ENCODE results near the gene PIAS1.

PIAS1 gene

DNA sequence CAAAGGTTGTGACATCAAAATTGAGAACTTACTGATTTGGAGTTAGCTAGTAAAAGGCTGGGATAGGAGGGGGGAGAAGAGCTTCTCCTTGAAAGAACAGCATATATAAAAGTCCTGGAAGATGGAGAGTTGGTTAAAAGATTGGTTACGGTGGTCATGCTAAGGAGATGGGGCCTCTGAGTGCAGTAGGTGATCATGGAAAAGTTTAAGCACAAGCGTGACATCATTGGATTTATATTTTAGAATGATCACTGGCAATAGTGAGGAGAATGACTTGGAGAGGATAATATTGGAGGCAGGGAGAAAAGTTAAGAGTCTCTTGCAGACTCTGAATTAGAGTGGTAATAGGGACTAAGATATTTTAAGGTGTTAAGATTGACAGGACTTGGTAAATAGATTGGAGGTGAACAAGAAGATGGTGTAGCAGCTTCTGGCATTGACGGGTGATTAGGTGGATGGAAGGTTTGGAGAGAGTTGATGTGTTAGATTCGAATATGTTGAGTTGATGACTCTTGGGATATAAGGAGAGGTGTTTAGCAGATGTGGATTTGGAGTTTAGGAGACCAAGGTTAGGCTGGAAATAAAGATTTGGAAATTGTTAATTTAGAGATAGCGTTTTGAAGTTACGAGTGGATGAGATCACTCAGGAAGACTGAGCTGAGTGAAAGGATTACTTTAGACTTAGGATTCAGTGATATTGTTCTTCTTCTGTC lies 19.6 kb downstream of the PIAS1 start:
- no peak for DNase-seq

GRCh38 chr15:68075764-68076385 lies 21.8 kb downstream of the PIAS1 start:
- DNase-seq, result no peak

DNA sequence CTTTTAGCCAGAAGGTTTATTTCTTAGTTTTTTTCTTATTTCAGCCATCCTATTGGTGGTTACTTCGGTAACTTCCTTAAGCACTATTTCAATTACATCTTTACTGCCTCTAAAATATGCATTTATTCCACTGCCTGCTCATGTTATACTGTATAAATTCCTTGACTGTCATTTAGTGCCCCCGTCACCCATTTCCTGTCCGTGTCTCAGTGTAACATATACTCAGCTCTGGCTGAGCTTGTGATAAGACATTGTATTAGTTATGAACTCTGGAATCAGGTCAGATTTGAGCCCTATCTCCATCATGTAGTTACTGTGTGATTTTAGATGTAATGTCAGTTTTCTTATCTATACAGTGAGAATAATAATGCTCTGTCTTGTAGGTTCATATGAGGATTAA lies 24.2 kb downstream of the PIAS1 start:
- no peak for DNase-seq

GRCh38 chr15:68080334-68080733 lies 26.2 kb downstream of the PIAS1 start:
- no peak for DNase-seq

DNA sequence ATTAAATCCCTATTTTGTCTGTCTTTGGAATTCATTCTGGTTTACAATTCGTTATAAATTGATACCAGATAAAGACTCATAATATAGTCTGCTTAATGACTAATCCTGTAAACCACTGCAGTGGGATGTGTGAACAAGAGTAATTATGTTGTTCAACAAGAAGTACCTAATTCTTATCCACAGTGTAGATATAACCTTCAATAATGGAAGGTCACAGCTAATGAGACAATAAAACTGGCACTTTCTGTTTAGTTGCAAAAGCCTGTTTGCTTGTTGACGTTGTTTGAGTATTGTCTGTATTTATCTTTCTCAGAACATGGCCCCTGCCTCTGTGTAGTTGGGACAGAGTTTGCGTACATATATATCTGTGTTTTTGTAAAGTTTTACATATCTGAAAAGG lies 26.7 kb downstream of the PIAS1 start:
- no peak for DNase-seq

- DNase-seq, result no peak
Observed at GRCh38 chr15:68081869-68082505, 27.9 kb downstream of the PIAS1 start.

DNA sequence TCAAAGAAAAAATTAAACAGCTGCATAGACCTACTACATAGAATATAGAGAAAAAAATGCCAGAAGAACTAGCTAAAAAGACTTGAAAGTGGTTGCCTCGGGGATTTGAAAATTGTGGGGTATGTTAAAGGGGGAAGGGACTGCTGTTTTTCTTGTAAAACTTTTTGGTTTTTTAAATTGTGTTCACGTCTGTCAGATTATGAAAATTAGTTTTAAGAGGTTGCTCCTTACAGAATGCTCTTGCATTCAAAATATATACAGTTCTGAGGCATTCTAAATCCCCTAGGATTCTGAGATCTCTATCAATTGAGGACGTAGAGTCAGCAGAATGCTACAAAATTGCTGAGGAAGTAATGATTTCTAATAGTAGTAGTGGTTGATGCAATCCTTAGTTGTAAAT lies 28.6 kb downstream of the PIAS1 start:
- DNase-seq, result no peak

DNA sequence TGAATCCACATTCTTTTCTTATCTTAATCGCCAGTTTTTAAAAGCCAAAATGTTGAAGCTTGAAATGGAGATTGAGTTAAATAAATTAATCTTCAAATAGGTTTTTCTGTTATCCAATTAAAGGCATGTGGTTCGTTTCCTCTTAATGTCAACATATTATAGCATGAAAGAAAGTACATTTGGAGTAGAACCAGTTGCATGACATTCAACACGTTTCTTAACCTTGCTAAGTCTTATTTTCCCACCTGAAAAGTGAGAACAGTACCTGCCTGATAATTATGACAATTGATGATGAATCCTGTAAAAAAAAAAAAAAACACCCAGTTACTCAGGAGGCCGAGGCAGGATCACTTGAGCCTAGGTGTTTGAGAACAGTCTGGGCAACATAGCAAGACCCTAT lies 29.3 kb downstream of the PIAS1 start:
- no peak for DNase-seq

DNA sequence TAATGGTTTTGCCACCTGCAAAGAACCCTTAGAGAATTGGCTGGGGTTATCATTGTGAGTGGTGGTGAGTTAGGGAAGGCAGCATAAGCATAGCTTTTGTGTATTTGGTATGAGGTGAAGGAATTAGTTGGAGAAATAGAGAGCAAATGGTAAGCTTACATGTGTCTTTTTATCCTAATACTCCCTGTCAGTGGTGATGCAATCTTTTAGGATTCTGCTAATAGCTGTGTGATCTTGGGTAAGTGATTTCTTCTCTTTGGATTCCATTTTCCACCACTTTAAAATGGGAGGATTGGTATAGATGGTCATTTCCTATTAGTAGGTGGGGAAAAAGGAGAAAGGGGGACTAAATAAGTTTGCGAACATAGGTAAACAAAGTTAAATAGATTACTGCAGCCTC lies 30.9 kb downstream of the PIAS1 start:
- no peak for DNase-seq

DNA sequence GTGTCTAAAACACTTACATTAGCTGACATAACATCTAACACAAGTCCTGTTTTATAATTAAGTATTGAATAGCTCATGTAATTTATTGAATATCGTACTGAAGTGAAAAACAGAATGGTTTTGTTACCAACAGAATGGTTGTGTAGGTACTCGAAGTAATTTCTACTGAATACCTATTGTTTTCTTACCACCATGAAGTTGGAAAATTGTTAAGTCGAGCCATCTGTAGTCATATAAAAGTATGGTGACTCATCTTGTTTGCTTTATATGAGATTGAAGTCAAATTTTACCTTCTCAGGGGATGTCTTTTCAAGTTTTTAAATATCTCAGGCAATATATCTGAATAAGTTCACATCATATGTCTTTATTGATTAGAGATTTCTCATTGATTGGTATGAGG lies 37.6 kb downstream of the PIAS1 start:
- DNase-seq, result no peak

DNA sequence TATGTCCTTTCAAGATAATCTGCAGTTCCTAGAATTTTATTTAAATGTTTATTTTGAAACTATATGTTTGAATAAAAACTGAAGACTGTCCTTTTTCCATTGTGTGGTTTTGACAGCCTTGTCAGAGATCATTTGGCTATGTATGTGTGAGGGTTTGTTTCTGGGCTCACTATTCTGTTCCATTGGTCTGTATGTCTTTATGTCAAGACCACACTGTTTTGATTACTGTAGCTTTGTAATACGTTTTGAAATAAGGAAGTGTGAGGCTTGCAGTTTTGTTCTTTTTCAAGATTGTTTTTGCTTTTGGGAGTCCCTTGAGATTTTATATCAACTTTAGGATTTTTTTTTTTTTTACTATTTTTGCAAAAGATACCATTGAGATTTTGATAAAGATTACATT lies 42.0 kb downstream of the PIAS1 start:
- DNase-seq, result no peak

GRCh38 chr15:68097029-68097428 lies 42.9 kb downstream of the PIAS1 start:
- no peak for DNase-seq

DNA sequence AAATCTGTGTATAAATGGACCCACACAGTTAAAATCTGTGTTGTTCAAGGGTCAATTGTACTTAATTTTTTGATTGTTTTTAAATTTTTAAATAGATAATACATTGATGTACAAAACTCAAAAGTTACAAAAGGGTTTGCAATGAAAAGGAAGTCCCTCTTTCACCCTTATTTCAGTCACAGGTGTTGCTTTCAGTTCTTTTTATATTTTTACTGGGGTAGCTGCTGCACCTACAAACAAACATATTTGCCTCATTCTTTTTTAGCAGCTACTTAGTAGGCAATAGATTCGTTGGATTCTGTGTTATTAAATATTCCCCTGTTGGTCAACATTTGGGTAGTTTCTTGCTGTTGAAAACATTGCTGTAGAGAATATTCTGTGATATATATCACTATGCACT lies 44.4 kb downstream of the PIAS1 start:
- no peak for DNase-seq

GRCh38 chr15:68100194-68100593 lies 46.1 kb downstream of the PIAS1 start:
- DNase-seq, result no peak

GRCh38 chr15:68103603-68104002 lies 49.5 kb downstream of the PIAS1 start:
- DNase-seq, result no peak

DNA sequence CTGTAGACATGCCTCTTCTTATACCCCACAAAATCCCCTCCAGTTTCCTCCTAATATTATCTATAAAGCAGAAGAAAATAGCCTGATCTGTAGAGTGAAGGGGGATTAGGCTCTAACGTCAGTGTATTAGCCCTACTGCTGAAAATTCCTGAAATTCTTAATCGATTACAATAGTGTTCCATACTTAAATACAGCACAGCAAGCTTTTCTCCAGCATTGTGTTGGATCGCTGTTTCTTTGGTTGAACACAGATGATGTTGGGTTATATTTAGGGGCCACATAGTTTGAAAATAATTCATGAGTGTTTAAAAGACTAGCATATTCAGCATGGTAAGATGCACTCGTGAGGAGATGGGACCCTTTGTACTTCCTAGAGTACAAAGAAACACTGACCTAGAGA lies 52.5 kb downstream of the PIAS1 start:
- no peak for DNase-seq

GRCh38 chr15:68107142-68107541 lies 53.0 kb downstream of the PIAS1 start:
- DNase-seq, result no peak

DNA sequence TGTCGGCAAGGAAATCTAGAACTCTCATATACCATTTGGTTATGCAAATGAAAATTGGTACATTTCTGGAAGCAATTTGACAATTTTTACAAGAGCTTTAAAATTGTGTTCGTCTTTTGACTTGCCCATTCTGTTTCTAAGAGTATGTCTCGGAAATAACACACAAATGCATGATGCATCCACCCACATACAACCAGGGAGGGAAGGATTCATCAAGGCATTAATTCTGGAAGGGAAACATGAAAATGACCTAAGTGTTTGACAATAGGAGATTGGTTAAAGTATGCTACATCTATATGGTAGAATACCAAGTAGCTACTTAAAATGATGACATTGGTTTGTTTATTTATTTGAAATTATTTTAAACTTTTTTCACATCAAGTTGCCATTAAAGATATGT lies 58.6 kb downstream of the PIAS1 start:
- DNase-seq, result no peak

- no peak for DNase-seq
Observed at GRCh38 chr15:68113273-68113672, 59.2 kb downstream of the PIAS1 start.

DNA sequence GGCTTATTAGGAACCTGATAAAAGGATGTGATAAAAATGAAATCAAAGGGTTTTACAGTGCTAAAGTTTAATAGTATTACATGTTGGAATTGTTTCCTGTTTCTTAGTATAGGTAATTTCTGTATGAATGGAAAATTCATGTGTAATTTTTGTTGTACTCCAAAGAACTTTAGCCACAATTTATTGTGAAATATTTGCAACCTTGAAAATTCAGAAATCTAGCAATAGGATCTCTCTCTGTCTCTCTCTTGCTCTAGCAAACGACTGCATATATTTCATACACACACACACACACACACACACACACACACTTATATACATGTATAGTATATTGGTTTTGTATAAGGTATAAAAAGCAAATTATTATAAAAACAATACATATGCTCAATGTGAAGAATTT lies 59.6 kb downstream of the PIAS1 start:
- DNase-seq, result no peak

DNA sequence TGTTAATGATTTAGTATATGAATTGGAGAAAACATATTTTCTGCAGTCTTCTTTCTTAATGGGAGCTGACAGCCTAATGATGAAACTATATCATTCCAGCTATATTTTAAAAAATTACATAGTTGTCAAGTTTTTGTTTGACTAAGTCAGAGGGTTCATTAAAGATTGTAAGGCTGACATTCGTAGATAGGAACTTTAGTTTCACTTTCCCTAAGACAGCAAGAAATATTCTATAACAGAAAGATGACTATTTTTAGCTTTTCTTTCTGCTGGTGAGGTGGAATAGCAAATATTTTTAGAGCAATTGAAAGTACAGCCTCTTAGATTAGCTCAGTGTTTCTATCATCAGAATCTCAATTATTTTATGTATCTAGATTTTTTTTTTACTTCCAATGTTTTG lies 60.2 kb downstream of the PIAS1 start:
- DNase-seq, result no peak

- no peak for DNase-seq
Observed at GRCh38 chr15:68114840-68115239, 60.7 kb downstream of the PIAS1 start.

- DNase-seq, result no peak
Observed at GRCh38 chr15:68124700-68125099, 70.6 kb downstream of the PIAS1 start.

- no peak for DNase-seq
Observed at GRCh38 chr15:68126396-68126795, 72.3 kb downstream of the PIAS1 start.

GRCh38 chr15:68129072-68129471 lies 75.0 kb downstream of the PIAS1 start:
- no peak for DNase-seq

All from NCI-H345 (cell line).